Heart left ventricle (tissue), 16 donors: Measurements from ENCODE around the gene RAMP1. TPM values are rescaled to one million over a fixed set of nuclear protein-coding genes. Genes with fewer than 3 reads are reported as not detected.

Experiments
- ATAC-seq, 4 donors: fragments of 200-7000 bp; cut with Tn5 transposase; one replicate each; pipeline ENCODE4 v1.9.1; 2020 to 2022; ENCODE audit warnings: moderate library complexity in 4 of 4, mild to moderate bottlenecking in 3 of 4, moderate number of reproducible peaks in 1 of 4
- DNase-seq, 5 donors: peaks; one replicate each; pipeline ENCODE4 v3.0.0-alpha.2; 2020
- H3K27ac ChIP-seq, 12 donors: fragments of 200-600 bp; sonication (generic) in 4 of 12; one replicate each; pipeline versions ENCODE4 v1.5.0 to v1.8.0; 2016 to 2022; ENCODE audit warnings: mild to moderate bottlenecking in 2 of 12
- H3K27me3 ChIP-seq, 9 donors: fragments of 200-600 bp; sonication (generic) in 2 of 9; one replicate each; pipeline versions ENCODE4 v1.5.1 to v1.8.0; 2016 to 2022; ENCODE audit warnings: mild to moderate bottlenecking in 3 of 9
- H3K36me3 ChIP-seq, 9 donors: fragments of 200-600 bp; sonication (generic) in 2 of 9; one replicate each; pipeline versions ENCODE4 v1.5.0 to v1.8.0; 2018 to 2022; ENCODE audit warnings: mild to moderate bottlenecking in 2 of 9
- H3K4me1 ChIP-seq, 12 donors: fragments of 200-600 bp; sonication (generic) in 4 of 12; one replicate each; pipeline versions ENCODE4 v1.5.0 to v1.8.0; 2016 to 2022; ENCODE audit warnings: mild to moderate bottlenecking in 3 of 12
- H3K4me3 ChIP-seq, 12 donors: fragments of 200-600 bp; sonication (generic) in 4 of 12; one replicate each; pipeline versions ENCODE4 v1.5.0 to v1.8.0; 2017 to 2022; ENCODE audit warnings: mild to moderate bottlenecking in 9 of 12, moderate library complexity in 4 of 12
- H3K9me3 ChIP-seq, 12 donors: fragments of 200-600 bp; sonication (generic) in 4 of 12; one replicate each; pipeline versions ENCODE4 v1.5.0 to v1.8.0; 2016 to 2022; ENCODE audit warnings: mild to moderate bottlenecking in 1 of 12
- CTCF ChIP-seq, 12 donors: fragments of 200-600 bp; sonication (generic) in 4 of 12; IDR thresholded peaks; one replicate each; pipeline versions ENCODE4 v1.5.0 to v1.8.0; 2018 to 2022; ENCODE audit warnings: antibody characterized with exemption in 12 of 12, mild to moderate bottlenecking in 5 of 12
- POLR2A ChIP-seq, 2 donors: fragments of 450-650 bp; IDR thresholded peaks; one replicate each; pipeline ENCODE4 v1.6.1; 2017; ENCODE audit warnings: antibody characterized with exemption in 2 of 2, mild to moderate bottlenecking in 2 of 2, moderate library complexity in 2 of 2
- WGBS, 4 donors: extraction: QIAGEN DNeasy Blood & Tissue Kit in 2 of 4; methylation state at CpG; one replicate each; pipeline versions ENCODE4 v1.1.5 to v1.1.7; 2013 to 2018; 5-methylcytosine and 5-hydroxymethylcytosine counted together
- intact Hi-C, 10 donors: fragments of 100-400 bp; cut with DNase I; formaldehyde crosslinking; loops; one replicate each; pipeline versions ENCODE4 v1.11.1 to v1.14.2; 2022
- polyA plus RNA-seq, 2 donors: library from polyadenylated mRNA; stranded (reverse); fragments of 200-250 nt; gene quantifications; one replicate each; pipeline ENCODE4 v1.2.3, GENCODE V29; 2013
- total RNA-seq, 9 donors: library from RNA; depleted of rRNA in 2 of 9; stranded (reverse); fragments of >200 nt in 2 of 9; fragmentation: NEBNext Ultra II Directional in 3 of 9; extraction: Animal tissue kit (Norgen Biotek cat#: 25700) in 3 of 9; gene quantifications; one replicate each; pipeline versions ENCODE4 v1.1.0 to v1.2.4, GENCODE V29; 2016 to 2023
- donor health status: ischemic (EF 13 %, LVEDD 7.1; RV severe dilation, severe dysfunction).
- donor health status: healthy with polysubstance abuse.
- donor health status: DM: no; HTN: yes; CAD: no.
- donor health status: DM: no; HTN: no; CAD: no.
- donor health status: ischemic (EF 25% LVEDD 6.9; RV normal size, moderate dysfunction).
- donor health status: ischemic (EF 25% LVEDD 5.7; RV mildly dilated, moderate dysfunction).
- donor health status: healthy.
- donor health status: DM: yes; HTN: yes; CAD: no.
- donor health status: ischemic (EF 35%, LVEDD 5.7; RV mildly dilated, moderate dysfunction).
- donor health status: nonischemic (EF 11% LVEDD 7.7; RV severe dilation, severe dysfunction).
- donor health status: DM: yes; HTN: yes; CAD: no.
- donor health status: PGD.
- donor health status: ischemic (EF 29% LVEDD 5.4; RV normal size, mild dysfunction).
- donor health status: nonischemic (EF 23%, LVEDD 6.1; RV moderate dilation, normal function).

The RAMP1 gene
- total and polyA plus RNA-seq, 11 donors, result 36.5 to 1,114 (median 201) TPM

DNA sequence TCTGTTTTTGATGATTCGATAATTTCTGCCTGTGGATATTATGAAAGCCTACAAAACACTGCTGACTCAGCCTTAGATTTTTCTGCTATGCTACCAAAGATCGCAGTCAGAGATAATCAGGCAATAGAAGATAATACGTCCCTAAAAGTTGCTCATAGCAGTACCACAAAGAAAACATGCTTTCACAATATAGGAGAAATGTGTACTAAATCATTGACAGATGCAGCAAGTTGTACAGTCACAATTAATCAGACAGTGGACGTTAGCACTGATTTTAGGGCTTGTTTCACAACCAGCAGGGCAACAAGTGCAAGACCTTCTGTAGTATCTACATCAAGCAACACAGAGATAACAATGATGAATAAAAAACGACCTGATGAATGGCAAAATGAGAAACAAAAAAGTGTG, 41.4 kb upstream of the RAMP1 start:
- ATAC-seq (no peak), DNase-seq (no peak)
- TF ChIP-seq POLR2A (IDR thresholded peaks at IDR 0.05) (no peak), CTCF (IDR thresholded peaks at IDR 0.05) (no peak)
- intact Hi-C loops, result no loop called here
- WGBS, 4 donors, result 71 to 73% (median 71%) methylated on average over 5 of the region's 5 CpGs
- Histone ChIP-seq H3K4me3 (no peak overlapping the region), H3K9me3 (no peaks in the 10 kb centered on the region), H3K27me3 (no peaks in the 10 kb centered on the region), H3K27ac (no peak overlapping the region), H3K4me1 (peaks cover 0 to 4% (median 0%) of the 10 kb centered on the region in 12 donors), H3K36me3 (no peaks in the 10 kb centered on the region)

DNA sequence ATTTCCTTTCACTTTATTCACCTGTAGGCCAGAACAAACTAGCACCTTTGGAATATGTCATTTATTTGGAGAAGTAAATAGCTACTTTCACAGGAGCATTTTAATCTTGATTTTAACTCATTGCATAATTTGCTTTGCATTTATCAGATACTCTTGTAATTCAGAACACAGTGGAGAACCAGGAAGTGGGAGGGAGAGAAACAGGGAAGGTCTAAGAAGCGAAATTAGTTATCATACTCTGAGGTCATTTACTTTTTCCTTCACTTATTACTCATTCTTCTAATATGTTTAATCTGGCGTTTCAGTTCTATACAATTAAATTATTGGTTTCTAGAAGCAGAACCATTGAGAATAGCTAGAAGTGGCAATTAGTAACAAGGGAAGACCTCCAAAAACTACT, 40.2 kb upstream of the RAMP1 start:
- Histone ChIP-seq H3K9me3 (no peaks in the 10 kb centered on the region), H3K36me3 (no peaks in the 10 kb centered on the region), H3K4me1 (peaks cover 0 to 4% (median 0%) of the 10 kb centered on the region in 12 donors), H3K4me3 (no peak overlapping the region), H3K27ac (no peak overlapping the region), H3K27me3 (no peaks in the 10 kb centered on the region)
- no peak for ATAC-seq
- no peak for DNase-seq
- intact Hi-C loops, result no loop called here
- 73 to 85% (median 77%) methylated on average over 2 of the region's 2 CpGs for WGBS, 4 donors
- TF ChIP-seq POLR2A (IDR thresholded peaks at IDR 0.05) (no peak), CTCF (IDR thresholded peaks at IDR 0.05) (no peak)

DNA sequence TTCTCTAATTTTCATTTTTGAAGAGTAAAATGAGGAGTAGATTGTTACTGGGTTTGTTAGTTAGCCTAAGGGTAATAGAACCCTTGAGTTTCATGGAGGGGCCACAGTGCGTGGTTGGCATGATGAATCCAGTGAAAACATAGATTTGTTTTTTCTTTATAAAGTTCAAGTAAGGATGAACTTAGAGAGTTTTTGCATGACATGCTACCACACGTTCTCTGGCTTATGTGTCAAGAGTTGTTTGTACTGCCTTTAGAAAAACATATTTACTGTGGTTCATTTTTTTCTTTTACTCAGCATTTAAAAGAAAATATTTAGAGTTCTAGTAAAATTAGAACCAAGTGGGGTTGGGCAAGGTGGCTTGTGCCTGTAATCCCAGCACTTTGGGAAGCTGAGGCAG, 39.0 kb upstream of the RAMP1 start:
- 89 to 96% (median 92%) methylated on average over 2 of the region's 2 CpGs for WGBS, 4 donors
- no peak overlapping the region for H3K27ac ChIP-seq
- no peaks in the 10 kb centered on the region for H3K27me3 ChIP-seq
- H3K36me3 ChIP-seq, result no peaks in the 10 kb centered on the region
- no peaks in the 10 kb centered on the region for H3K9me3 ChIP-seq
- TF ChIP-seq POLR2A (IDR thresholded peaks at IDR 0.05), result no peak
- TF ChIP-seq CTCF (IDR thresholded peaks at IDR 0.05), result no peak
- intact Hi-C loops, result no loop called here
- no peak overlapping the region for H3K4me3 ChIP-seq
- ATAC-seq (no peak), DNase-seq (no peak)
- H3K4me1 ChIP-seq, result peaks cover 0 to 4% (median 0%) of the 10 kb centered on the region in 12 donors

- Histone ChIP-seq H3K4me1 (peaks cover 0 to 2% (median 0%) of the 10 kb centered on the region in 12 donors), H3K27me3 (no peaks in the 10 kb centered on the region), H3K9me3 (no peaks in the 10 kb centered on the region), H3K36me3 (no peaks in the 10 kb centered on the region), H3K27ac (no peak overlapping the region), H3K4me3 (no peak overlapping the region)
- TF ChIP-seq POLR2A (IDR thresholded peaks at IDR 0.05) (no peak), CTCF (IDR thresholded peaks at IDR 0.05) (no peak)
- WGBS, 4 donors, result 93 to 99% (median 95%) methylated on average over 2 of the region's 2 CpGs
- intact Hi-C loops, result no loop called here
- no peak for DNase-seq
- no peak for ATAC-seq
Observed at GRCh38 chr2:237823544-237823943, 35.9 kb upstream of the RAMP1 start.
